CD4-positive, alpha-beta T cell treated with Interleukin-1 beta for 1 hour (primary cell): Measurements from ENCODE around the gene XRN2.
A peak's percentile ranks its signal among the peaks of the same experiment; 100 is the strongest.

Source experiments
- DNase-seq, 2 donors: peaks; one replicate each; pipeline ENCODE4 v3.0.0-alpha.2; 2020 to 2022

Gene XRN2, protein sequence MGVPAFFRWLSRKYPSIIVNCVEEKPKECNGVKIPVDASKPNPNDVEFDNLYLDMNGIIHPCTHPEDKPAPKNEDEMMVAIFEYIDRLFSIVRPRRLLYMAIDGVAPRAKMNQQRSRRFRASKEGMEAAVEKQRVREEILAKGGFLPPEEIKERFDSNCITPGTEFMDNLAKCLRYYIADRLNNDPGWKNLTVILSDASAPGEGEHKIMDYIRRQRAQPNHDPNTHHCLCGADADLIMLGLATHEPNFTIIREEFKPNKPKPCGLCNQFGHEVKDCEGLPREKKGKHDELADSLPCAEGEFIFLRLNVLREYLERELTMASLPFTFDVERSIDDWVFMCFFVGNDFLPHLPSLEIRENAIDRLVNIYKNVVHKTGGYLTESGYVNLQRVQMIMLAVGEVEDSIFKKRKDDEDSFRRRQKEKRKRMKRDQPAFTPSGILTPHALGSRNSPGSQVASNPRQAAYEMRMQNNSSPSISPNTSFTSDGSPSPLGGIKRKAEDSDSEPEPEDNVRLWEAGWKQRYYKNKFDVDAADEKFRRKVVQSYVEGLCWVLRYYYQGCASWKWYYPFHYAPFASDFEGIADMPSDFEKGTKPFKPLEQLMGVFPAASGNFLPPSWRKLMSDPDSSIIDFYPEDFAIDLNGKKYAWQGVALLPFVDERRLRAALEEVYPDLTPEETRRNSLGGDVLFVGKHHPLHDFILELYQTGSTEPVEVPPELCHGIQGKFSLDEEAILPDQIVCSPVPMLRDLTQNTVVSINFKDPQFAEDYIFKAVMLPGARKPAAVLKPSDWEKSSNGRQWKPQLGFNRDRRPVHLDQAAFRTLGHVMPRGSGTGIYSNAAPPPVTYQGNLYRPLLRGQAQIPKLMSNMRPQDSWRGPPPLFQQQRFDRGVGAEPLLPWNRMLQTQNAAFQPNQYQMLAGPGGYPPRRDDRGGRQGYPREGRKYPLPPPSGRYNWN

DNA sequence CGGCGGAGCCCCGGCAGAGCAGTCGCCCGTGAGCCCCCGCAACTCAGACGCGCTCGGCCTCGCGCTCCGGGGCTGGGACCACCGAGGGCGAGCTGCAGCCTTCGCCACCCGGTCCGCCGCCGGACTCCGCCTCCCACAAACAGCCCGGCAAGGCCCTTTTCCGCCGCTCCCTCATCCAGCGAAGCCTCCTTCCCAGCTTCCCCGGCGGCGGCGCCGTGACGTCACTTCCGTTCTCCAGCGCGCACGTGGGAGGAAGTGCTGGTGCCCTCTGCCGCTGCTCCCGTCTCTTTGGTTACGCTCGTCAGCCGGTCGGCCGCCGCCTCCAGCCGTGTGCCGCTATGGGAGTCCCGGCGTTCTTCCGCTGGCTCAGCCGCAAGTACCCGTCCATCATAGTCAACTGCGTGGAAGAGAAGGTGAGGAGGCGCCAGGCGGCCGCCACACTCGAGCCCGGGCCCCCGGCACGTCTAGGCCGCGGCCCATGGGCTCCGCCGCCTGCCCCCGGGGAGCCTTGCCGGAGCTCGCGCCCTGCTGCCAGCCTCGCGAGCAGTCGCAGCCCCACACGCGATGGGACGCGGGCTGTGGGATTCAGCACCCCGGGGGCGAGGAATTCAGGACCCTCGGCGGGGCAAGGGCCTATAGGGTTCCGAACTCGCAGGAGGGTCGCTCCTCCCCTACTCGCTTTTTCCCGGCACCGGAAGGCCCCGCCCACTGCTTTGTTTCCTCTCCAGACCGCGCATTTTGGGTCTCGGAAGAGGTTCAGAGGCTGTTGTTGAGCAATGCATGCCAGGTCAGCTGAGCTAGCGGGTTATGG is at the start of gene XRN2:
XRN2 (plus strand) TSS at position 271 of the 811 bp plus-strand sequence; CDS start at position 339, 68 bp downstream.
- peak; percentile 93 for DNase-seq

DNA sequence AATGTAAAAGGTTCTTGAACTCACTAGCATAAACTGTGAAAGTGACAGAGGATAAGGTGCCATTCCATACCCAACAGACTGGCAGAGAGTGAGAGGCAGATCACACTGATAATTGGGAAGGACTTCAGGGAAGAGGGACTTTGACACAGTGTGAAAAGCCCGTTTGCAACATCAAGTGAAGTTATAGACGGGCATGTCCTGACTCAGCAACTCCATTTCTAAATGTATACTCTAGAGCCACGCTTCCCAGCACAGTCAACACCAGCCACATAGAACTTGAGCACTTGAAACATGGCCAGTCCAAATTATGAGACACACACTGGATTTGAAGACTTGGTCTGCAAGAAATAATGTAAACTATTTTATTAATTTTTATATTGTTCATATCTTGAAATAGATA is 45.9 kb upstream of the XRN2 start:
- no peak for DNase-seq

DNA sequence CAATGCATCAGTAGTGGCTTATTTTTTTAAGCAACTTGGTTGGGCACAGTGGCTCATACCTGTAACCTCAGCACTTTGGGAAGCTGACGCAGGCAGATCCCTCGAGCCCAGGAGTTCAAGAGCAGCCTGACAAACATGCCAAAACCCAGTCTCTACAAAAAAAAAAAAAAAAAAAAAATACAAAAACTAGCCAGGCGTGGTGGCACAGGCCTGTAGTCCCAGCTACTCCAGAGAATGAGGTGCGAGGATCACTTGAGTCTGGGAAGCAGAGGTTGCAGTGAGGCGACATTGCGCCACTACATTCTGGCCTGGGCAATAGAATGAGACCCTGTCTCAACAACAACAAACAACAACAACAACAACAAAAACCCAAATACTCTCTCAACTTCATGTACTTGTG is 44.7 kb upstream of the XRN2 start:
- DNase-seq: no peak

DNA sequence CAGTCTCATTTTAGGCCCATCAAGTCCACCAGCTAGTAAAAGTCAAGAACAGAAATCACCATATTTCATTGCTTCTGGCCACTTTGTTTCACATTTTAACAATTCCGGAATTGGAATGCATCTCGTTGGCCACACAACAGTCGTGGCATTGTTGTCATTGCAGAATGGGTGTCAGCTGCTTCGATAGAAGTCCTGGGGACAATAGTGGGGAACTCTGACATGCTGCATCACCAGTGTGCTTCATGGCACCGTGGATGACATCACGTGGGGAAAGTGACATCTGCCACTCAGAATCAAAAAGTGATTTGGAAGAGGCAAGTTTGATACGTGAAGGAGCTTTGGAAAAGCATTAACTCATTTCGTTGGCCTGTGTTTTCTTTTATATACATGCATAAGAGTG is 43.8 kb upstream of the XRN2 start:
- DNase-seq: no peak

GRCh38 chr20:21262812-21263211 is 40.3 kb upstream of the XRN2 start:
- DNase-seq: no peak

GRCh38 chr20:21265261-21266190 is 37.6 kb upstream of the XRN2 start:
- no peak for DNase-seq

DNA sequence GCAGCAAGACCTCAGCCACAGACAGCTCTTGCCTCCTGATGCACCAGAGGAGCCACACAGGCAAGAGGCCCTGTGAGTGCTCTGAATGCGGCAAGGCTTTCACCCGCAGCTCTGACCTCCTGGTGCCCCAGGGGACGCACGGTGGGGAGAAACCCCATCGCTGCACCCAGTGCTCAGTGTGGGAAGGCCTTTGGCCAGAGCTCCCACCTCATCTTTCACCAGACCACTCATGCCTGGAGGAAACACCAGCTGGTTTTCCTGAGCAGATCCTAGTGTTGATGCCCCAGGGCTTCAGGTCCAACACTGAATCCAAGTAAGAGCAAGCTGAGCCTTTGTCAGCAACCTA is 37.0 kb upstream of the XRN2 start:
- no peak for DNase-seq

GRCh38 chr20:21269772-21270171 is 33.4 kb upstream of the XRN2 start:
- no peak for DNase-seq

DNA sequence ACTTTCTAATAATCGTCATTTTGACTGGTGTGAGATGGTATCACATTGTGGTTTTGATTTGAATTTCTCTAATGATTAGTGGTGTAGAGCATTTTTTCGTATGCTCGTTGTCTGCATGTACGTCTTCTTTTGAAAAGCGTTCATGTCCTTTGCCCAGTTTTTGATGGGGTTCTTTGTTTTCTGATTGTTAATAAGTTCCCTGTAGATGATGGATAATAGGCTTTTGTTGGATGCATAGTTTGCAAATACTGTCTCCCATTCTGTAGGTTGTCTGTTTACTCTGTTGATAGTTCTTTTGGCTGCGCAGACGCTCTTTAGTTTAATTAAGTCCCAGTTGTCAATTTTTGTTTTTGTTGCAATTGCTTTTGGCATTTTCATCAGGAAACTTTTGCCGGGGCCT is 32.3 kb upstream of the XRN2 start:
- no peak for DNase-seq

DNA sequence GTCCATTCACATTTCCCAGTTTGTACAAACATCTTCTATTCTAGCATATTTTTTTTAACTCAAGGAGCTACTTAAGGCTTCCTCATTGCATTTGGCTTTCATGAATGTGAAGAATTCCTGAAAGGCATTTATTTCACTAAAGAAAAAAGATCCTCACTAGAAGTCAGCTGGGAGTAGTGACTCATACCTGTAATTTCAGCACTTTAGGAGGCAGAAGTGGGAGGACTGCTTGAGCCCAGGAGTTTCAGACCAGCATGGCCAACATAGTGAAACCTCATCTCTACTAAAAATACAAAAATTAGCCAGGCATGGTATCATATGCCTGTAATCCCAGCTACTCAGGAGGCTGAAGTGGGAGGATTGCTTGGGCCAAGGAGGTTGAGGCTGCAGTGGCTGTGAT is 30.9 kb upstream of the XRN2 start:
- no peak for DNase-seq

GRCh38 chr20:21272679-21273078 is 30.5 kb upstream of the XRN2 start:
- DNase-seq: no peak

DNA sequence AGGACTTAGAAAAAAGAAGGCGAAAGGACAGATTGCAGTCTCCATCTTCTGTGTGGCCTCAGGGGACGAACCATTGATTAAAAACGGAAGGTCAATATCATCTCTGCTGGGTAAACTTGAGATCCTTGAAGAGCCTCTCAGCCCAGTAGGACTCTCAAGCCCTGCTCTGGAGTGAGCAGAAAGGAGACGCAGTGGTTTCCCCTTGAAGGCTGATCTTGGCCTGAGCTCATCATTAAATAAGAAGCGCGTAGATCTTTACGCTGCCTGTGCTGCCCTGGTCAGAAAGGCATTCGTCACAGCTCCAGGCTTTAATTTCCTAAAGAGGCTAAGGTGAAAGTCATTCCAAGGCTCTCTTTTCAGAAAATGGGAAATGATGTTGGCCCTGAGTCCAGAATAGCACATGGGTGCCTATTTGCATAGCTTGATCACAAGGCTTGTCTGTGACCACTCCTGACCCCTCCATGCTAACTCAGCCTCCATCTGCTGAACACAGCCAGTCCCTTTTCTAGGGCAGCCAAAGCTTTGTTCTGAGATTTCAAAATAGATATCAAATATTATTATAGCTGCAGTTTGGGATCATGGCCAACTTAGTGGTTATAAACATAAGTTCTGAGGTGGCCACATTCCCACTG is 29.3 kb upstream of the XRN2 start:
- no peak for DNase-seq

DNA sequence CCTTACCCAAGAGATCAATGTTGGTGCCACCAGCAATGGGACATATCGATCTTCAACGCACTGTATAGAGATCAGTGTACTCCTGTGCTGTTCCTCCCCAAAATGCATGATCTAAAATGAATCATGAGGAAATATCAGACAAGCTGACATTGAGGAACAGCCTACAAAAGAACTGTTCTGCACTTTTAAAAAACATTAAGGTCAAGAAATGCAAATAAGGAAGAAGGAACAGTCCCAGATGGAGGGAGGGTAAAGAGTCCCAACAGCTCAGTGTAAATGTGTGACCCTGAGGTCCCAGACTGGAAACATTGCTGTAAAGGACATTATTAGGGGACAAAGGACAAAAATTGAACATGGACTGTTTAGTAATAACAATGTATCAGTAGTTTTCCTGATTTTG is 24.3 kb upstream of the XRN2 start:
- DNase-seq: no peak

- no peak for DNase-seq
Observed at GRCh38 chr20:21279706-21280521, 23.2 kb upstream of the XRN2 start.

DNA sequence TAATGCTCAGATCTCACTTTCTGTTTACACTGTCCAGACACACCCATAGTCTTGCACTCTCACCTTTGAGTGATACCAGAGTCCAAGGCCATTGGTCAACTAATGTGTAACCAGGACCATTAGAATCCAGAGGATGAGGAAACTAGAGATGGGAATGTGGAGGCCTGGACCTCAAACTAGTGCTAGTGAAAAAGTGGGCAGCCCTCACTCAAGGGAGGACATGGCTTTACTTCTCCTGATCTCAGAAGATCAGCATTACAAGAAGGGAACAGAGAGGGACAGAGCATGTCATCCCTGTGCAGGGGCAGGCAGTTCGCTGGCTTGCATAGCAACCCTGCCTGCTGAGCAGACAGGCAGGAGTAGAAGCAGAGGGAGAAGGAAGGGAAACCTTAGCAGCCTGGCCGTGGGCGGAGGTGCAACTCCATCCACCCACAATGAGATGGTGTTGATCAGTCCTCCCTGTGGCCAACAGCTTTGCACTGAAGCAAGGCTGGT is 22.6 kb upstream of the XRN2 start:
- no peak for DNase-seq

- DNase-seq: no peak
Observed at GRCh38 chr20:21286775-21287174, 16.4 kb upstream of the XRN2 start.

GRCh38 chr20:21288587-21289370 is 14.4 kb upstream of the XRN2 start:
- no peak for DNase-seq

GRCh38 chr20:21289651-21290050 is 13.5 kb upstream of the XRN2 start:
- no peak for DNase-seq

GRCh38 chr20:21291026-21291425 is 12.1 kb upstream of the XRN2 start:
- no peak for DNase-seq

- DNase-seq: no peak
Observed at GRCh38 chr20:21294755-21295154, 8.4 kb upstream of the XRN2 start.
